ENCODE results near the gene TBXAS1.

Gene TBXAS1

DNA sequence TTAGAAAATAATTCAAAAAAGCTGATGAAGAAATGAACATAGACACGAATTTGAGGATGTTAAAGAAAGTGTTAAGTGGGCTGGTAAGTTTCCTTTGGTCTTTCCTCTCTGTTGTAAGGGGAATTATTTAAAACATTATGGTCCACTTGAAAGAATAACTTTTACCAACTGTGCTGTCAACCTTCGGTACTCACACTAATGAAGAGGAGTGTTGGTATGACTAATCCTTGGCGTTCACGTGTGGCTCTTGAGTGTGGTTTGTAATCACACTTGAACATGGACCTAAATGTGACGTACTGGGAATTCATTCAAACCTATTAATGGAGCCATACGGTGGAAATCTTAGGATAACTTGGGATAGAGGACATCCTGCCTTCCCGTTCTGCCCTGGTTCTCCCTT lies 41.3 kb downstream of the TBXAS1 start:
- DNase-seq (ENCODE audit: low spot score), result no peak
- TF ChIP-seq, protein P1, sequence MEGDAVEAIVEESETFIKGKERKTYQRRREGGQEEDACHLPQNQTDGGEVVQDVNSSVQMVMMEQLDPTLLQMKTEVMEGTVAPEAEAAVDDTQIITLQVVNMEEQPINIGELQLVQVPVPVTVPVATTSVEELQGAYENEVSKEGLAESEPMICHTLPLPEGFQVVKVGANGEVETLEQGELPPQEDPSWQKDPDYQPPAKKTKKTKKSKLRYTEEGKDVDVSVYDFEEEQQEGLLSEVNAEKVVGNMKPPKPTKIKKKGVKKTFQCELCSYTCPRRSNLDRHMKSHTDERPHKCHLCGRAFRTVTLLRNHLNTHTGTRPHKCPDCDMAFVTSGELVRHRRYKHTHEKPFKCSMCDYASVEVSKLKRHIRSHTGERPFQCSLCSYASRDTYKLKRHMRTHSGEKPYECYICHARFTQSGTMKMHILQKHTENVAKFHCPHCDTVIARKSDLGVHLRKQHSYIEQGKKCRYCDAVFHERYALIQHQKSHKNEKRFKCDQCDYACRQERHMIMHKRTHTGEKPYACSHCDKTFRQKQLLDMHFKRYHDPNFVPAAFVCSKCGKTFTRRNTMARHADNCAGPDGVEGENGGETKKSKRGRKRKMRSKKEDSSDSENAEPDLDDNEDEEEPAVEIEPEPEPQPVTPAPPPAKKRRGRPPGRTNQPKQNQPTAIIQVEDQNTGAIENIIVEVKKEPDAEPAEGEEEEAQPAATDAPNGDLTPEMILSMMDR (IDR thresholded peaks at IDR 0.05; ENCODE audit: borderline replicate concordance, control extremely low read depth, extremely low read depth, insufficient read depth, missing control alignments), result no peak
- in situ Hi-C loops (cut with MboI; ENCODE audit: low sequenced_read_pairs, unreplicated experiment), result no loop called here

DNA sequence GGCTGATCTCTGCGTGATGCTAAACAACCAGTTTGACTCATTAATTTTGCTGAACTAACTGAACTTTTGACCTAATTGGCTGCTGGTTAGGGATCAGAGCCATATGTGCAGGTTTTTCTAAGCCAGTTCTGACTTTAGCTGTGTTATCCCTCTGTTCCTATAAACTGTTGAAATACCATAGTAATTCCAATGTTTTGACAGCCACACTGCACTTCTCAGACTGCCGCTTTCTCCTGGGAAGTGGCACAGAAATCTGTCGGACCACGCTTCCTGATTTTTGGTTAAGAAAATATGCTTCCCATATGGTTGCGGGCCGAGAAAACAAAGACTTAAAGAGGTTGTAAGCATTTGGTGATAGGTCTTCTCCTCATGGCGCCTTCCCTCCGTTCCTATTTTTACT lies 42.3 kb downstream of the TBXAS1 start:
- in situ Hi-C loops (cut with MboI; ENCODE audit: low sequenced_read_pairs, unreplicated experiment), result no loop called here
- TF ChIP-seq, protein P1 (IDR thresholded peaks at IDR 0.05; ENCODE audit: borderline replicate concordance, control extremely low read depth, extremely low read depth, insufficient read depth, missing control alignments), result no peak

DNA sequence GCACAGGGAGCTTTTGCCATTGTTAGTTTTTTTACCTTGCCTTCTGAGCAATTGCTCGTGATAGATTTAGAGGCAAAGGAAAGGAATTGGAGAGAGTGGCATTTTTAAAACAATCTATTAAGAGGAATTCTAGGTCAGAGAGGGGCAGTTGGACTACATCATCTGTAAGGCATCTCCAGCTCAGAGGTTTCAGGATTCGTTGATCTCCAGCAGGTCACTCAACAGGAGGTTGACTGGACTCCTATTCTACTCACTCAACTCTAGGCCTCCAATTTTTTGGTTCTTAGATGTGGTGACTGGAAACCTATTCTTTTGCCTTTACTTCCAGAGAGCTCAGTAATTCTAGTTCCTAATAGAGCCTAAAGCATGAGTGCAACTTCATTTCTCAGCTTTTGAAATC lies 42.8 kb downstream of the TBXAS1 start:
- in situ Hi-C loops (cut with MboI; ENCODE audit: low sequenced_read_pairs, unreplicated experiment), result no loop called here
- TF ChIP-seq, protein P1 (IDR thresholded peaks at IDR 0.05; ENCODE audit: borderline replicate concordance, control extremely low read depth, extremely low read depth, insufficient read depth, missing control alignments), result no peak
- no peak for DNase-seq (ENCODE audit: low spot score)

More for the DNA sequence above, 42.3 kb downstream of the TBXAS1 start:
- no peak for DNase-seq (ENCODE audit: low spot score)

DNA sequence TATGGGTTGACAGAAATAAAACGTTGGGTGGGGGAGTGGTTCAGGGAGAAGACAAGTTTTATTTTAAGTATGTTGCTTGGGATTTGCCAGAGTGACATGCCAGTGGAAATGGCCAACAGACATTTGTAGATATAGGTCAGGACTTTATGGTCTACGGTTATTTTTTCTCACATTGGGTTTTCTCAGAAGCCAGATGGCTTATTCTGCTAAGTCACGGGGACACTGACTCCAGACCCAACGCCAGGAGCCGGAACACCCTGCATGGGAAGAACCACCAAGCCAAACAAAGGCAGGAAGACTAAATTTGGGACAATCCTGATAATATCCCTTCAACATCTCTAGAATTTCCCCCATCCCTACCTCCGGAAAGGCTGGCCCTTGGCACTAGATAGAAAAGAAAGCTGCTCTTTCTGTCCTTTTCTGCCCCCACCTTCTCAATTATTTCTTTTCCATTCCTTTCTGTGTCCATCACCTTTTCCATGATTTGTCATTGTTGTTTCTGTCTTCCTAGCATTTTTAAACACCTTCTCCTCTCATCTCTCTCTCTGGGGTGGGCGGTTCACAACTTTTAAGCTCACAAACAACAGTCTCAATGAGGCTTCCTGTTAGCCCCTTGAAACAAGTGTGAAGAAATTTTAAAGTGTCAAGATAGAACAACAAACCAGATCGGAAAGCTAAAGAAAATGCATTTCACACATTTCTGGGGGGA lies 44.7 kb downstream of the TBXAS1 start:
- no peak for DNase-seq (ENCODE audit: low spot score)
- in situ Hi-C loops (cut with MboI; ENCODE audit: low sequenced_read_pairs, unreplicated experiment), result no loop called here
- TF ChIP-seq, protein P1 (IDR thresholded peaks at IDR 0.05; ENCODE audit: borderline replicate concordance, control extremely low read depth, extremely low read depth, insufficient read depth, missing control alignments), result no peak

DNA sequence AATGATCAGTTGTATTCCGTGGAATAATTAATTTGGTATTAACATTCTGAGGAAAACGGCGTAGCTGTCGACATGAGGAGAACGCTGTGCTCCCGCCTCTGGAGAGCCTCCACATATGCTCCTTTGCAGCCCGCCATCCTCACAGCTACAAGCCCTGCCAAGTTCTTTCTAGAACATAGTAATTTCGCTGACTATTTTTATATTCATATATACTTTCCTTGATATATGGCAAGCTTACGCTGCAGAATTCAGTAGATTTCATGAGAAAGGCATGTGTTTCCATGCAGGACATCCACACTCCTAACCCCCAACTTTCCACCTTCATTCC lies 45.2 kb downstream of the TBXAS1 start:
- no peak for DNase-seq (ENCODE audit: low spot score)
- TF ChIP-seq, protein P1 (IDR thresholded peaks at IDR 0.05; ENCODE audit: borderline replicate concordance, control extremely low read depth, extremely low read depth, insufficient read depth, missing control alignments), result no peak
- in situ Hi-C loops (cut with MboI; ENCODE audit: low sequenced_read_pairs, unreplicated experiment), result no loop called here

DNA sequence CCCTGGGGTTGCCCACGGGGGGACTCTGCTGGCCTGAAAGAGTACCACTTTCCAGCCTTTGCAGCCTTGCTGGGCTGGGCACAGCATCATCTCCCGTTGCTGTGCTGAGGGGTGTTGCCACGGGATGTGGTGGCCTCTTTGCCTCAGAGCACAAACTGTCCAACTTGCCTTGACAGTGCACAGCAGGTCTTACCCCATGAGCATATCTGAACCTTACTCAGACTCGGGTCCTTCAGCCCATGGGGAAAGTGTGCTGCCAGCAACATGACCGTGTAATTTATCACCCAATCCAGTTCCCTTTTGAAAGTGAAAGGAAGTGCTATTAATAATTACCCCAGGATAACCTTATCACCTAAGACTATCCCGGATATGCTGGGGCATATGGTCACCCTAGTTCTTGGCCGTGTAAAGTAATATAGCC lies 46.8 kb downstream of the TBXAS1 start:
- in situ Hi-C loops (cut with MboI; ENCODE audit: low sequenced_read_pairs, unreplicated experiment), result no loop called here
- DNase-seq (ENCODE audit: low spot score), result no peak
- TF ChIP-seq, protein P1 (IDR thresholded peaks at IDR 0.05; ENCODE audit: borderline replicate concordance, control extremely low read depth, extremely low read depth, insufficient read depth, missing control alignments), result no peak

Measured in GM13976 (cell line).